ENCODE measurements around the gene FOXD2.

FOXD2 gene

DNA sequence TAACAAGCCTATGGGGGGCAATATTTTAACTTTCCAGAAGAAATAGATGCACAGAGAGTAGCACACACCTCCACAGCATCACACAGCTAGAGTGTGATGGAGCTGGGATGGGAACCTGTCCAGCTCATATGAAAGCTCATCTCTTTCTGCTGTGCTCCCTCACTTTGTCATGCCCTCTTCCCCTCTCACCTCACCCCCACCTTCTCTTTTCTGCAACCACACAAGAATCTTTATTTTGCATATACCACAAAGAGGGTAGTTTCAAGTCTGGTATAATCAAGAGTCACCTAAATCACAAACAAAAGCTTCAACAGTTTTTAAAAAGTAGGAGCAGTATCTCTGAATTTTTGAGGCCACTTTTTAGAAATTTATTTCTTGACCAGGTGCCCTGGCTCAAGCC is 22.6 kb downstream of the FOXD2 start:
- Histone ChIP-seq H3K4me1 (ENCODE audit: control insufficient read depth in 1 of 2, insufficient read depth in 2 of 2, low read length in 2 of 2) (no peaks in the 10 kb centered on the region), H3K27me3 (ENCODE audit: control insufficient read depth in 1 of 2, insufficient read depth in 2 of 2, low read length in 2 of 2) (peaks cover 33 to 34% of the 10 kb centered on the region in 2 donors), H3K4me3 (ENCODE audit: low read depth in 1 of 2, low read length in 2 of 2) (no peak overlapping the region)

DNA sequence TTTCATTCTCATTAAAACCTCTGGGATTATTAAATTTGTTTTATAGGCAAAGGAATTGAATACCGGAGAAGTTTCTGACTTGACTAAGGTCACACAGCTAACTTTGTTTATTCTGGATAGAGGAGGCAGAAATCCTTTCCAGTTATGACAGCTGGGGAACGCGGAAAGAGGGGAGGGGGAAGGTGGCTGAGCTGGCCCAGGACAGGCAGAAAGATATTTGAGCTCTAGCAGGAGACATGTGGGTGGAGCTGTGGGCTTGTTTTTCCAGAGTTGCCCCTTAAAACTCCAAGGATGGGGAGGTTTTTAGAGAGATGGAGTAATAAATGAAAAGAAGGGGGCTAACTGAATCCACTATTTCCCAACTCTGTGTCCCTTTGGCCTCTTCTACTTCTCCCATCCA is 27.8 kb downstream of the FOXD2 start:
- Histone ChIP-seq H3K4me3 (ENCODE audit: low read depth in 1 of 2, low read length in 2 of 2) (no peak overlapping the region), H3K9me3 (ENCODE audit: control insufficient read depth in 1 of 2, low read length in 2 of 2) (no peaks in the 10 kb centered on the region), H3K9ac (ENCODE audit: low read depth in 1 of 2, low read length in 2 of 2) (no peak overlapping the region), H3K27ac (ENCODE audit: low read depth, low read length) (no peak overlapping the region), H3K4me1 (ENCODE audit: control insufficient read depth in 1 of 2, insufficient read depth in 2 of 2, low read length in 2 of 2) (no peaks in the 10 kb centered on the region), H3K36me3 (ENCODE audit: control insufficient read depth in 1 of 2, insufficient read depth in 2 of 2, low read length in 2 of 2) (no peaks in the 10 kb centered on the region), H3K27me3 (ENCODE audit: control insufficient read depth in 1 of 2, insufficient read depth in 2 of 2, low read length in 2 of 2) (peaks cover 15 to 23% of the 10 kb centered on the region in 2 donors)

More for the DNA sequence above, 22.6 kb downstream of the FOXD2 start:
- Histone ChIP-seq H3K36me3 (ENCODE audit: control insufficient read depth in 1 of 2, insufficient read depth in 2 of 2, low read length in 2 of 2) (no peaks in the 10 kb centered on the region), H3K9me3 (ENCODE audit: control insufficient read depth in 1 of 2, low read length in 2 of 2) (no peaks in the 10 kb centered on the region), H3K9ac (ENCODE audit: low read depth in 1 of 2, low read length in 2 of 2) (no peak overlapping the region), H3K27ac (ENCODE audit: low read depth, low read length) (no peak overlapping the region)

DNA sequence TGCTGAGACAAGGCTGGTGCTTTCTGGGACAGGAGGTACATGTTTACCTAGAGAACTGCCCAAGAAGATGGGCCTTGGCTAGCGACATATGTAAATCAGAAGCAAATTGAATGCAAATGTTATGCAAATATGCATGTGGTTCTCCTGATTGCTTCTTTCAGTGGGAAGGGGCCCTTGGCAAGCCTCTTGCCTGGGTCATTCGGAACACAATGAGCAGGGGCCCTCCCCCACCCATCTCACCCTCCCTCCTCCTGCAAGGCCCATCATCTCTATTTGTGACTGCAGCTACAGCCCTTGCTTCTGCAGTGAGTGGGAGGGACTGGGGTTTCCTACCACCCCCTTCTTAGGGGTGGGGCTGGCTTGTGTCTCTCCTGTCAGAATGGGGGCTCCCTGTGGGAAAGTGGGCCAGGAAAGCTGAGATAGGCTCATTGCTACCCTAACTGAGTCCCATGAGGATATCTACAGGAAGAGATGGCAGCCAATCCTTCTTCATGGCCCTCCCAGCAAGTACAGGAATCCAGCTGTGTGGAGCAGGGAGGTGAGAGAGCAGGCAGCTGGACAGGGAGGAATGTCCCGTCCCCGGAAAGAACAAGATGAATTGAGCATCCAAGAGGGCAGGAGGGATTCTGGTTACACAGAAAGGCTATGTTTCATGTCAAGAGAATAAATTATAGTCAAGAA is 31.0 kb downstream of the FOXD2 start:
- H3K36me3 ChIP-seq (ENCODE audit: control insufficient read depth in 1 of 2, insufficient read depth in 2 of 2, low read length in 2 of 2), result no peaks in the 10 kb centered on the region
- no peak overlapping the region for H3K4me3 ChIP-seq (ENCODE audit: low read depth in 1 of 2, low read length in 2 of 2)
- H3K27me3 ChIP-seq (ENCODE audit: control insufficient read depth in 1 of 2, insufficient read depth in 2 of 2, low read length in 2 of 2), result peaks cover 0 to 2% of the 10 kb centered on the region in 2 donors
- H3K27ac ChIP-seq (ENCODE audit: low read depth, low read length), result no peak overlapping the region
- no peaks in the 10 kb centered on the region for H3K4me1 ChIP-seq (ENCODE audit: control insufficient read depth in 1 of 2, insufficient read depth in 2 of 2, low read length in 2 of 2)
- no peaks in the 10 kb centered on the region for H3K9me3 ChIP-seq (ENCODE audit: control insufficient read depth in 1 of 2, low read length in 2 of 2)
- H3K9ac ChIP-seq (ENCODE audit: low read depth in 1 of 2, low read length in 2 of 2), result no peak overlapping the region

DNA sequence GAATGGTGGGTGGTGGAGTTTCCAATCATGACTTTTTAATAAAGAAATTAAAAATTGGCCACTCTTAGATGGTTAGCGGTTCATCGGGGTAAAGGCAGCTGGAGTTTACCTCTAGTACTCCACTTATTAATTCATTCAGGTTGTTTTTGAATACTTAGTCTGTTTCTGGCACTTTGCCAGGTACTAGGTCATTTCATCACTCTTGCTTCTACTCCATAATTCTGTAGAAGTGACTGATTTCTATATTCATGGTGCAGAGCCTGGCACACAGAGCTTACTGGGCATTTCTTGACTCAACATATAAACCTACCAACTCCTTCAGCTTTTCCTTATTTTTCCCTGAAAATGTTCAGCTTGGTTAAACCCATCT is 31.5 kb downstream of the FOXD2 start:
- Histone ChIP-seq H3K9me3 (ENCODE audit: control insufficient read depth in 1 of 2, low read length in 2 of 2) (no peaks in the 10 kb centered on the region), H3K27me3 (ENCODE audit: control insufficient read depth in 1 of 2, insufficient read depth in 2 of 2, low read length in 2 of 2) (no peaks in the 10 kb centered on the region), H3K4me3 (ENCODE audit: low read depth in 1 of 2, low read length in 2 of 2) (no peak overlapping the region), H3K4me1 (ENCODE audit: control insufficient read depth in 1 of 2, insufficient read depth in 2 of 2, low read length in 2 of 2) (no peaks in the 10 kb centered on the region), H3K36me3 (ENCODE audit: control insufficient read depth in 1 of 2, insufficient read depth in 2 of 2, low read length in 2 of 2) (no peaks in the 10 kb centered on the region), H3K9ac (ENCODE audit: low read depth in 1 of 2, low read length in 2 of 2) (no peak overlapping the region), H3K27ac (ENCODE audit: low read depth, low read length) (no peak overlapping the region)

DNA sequence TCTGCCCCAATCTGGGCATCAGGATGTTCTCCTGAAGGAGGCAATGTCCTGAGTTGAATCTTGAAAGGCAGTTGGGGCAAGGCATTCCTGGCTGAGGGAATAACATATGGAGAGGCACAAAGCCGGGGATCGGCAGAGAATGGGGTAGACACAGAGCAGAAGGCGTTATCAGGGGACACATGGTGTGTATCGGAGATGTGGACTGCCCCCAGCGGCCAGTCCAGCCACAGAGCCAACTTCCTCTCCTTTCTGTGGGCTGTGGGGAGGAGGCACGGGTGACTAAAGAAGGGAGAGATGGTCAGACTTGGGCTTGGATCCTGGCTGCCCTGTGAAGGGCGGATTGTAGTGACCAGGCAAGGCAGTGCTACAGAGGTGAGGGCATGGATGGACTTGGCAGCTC is 32.1 kb downstream of the FOXD2 start:
- Histone ChIP-seq H3K27ac (ENCODE audit: low read depth, low read length) (no peak overlapping the region), H3K36me3 (ENCODE audit: control insufficient read depth in 1 of 2, insufficient read depth in 2 of 2, low read length in 2 of 2) (no peaks in the 10 kb centered on the region), H3K4me3 (ENCODE audit: low read depth in 1 of 2, low read length in 2 of 2) (no peak overlapping the region), H3K4me1 (ENCODE audit: control insufficient read depth in 1 of 2, insufficient read depth in 2 of 2, low read length in 2 of 2) (no peaks in the 10 kb centered on the region), H3K27me3 (ENCODE audit: control insufficient read depth in 1 of 2, insufficient read depth in 2 of 2, low read length in 2 of 2) (peaks cover 0 to 3% of the 10 kb centered on the region in 2 donors), H3K9me3 (ENCODE audit: control insufficient read depth in 1 of 2, low read length in 2 of 2) (no peaks in the 10 kb centered on the region), H3K9ac (ENCODE audit: low read depth in 1 of 2, low read length in 2 of 2) (no peak overlapping the region)

DNA sequence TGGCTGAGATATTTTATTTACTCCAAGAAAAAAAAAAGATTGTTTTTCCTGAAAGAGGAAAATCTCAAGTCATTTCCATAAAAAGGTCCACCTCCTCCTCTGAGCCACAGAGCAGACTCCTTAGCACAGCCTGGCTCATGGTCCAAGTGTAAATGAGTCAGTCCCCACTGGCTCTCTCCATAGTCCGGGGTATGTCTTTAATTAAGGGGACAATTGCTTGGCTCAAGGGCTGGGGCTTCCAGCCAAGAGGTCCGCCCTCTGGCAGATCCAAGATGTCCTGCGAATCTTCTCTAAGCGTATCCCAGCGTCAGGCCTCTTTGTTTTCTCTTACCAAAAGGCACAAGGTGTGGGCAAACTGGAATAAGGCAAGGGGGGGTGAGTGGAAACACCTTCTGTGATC is 33.3 kb downstream of the FOXD2 start:
- no peaks in the 10 kb centered on the region for H3K9me3 ChIP-seq (ENCODE audit: control insufficient read depth in 1 of 2, low read length in 2 of 2)
- H3K9ac ChIP-seq (ENCODE audit: low read depth in 1 of 2, low read length in 2 of 2), result no peak overlapping the region
- H3K36me3 ChIP-seq (ENCODE audit: control insufficient read depth in 1 of 2, insufficient read depth in 2 of 2, low read length in 2 of 2), result no peaks in the 10 kb centered on the region
- H3K27ac ChIP-seq (ENCODE audit: low read depth, low read length), result no peak overlapping the region
- H3K4me3 ChIP-seq (ENCODE audit: low read depth in 1 of 2, low read length in 2 of 2), result no peak overlapping the region
- H3K27me3 ChIP-seq (ENCODE audit: control insufficient read depth in 1 of 2, insufficient read depth in 2 of 2, low read length in 2 of 2), result peaks cover 0 to 3% of the 10 kb centered on the region in 2 donors
- no peaks in the 10 kb centered on the region for H3K4me1 ChIP-seq (ENCODE audit: control insufficient read depth in 1 of 2, insufficient read depth in 2 of 2, low read length in 2 of 2)

DNA sequence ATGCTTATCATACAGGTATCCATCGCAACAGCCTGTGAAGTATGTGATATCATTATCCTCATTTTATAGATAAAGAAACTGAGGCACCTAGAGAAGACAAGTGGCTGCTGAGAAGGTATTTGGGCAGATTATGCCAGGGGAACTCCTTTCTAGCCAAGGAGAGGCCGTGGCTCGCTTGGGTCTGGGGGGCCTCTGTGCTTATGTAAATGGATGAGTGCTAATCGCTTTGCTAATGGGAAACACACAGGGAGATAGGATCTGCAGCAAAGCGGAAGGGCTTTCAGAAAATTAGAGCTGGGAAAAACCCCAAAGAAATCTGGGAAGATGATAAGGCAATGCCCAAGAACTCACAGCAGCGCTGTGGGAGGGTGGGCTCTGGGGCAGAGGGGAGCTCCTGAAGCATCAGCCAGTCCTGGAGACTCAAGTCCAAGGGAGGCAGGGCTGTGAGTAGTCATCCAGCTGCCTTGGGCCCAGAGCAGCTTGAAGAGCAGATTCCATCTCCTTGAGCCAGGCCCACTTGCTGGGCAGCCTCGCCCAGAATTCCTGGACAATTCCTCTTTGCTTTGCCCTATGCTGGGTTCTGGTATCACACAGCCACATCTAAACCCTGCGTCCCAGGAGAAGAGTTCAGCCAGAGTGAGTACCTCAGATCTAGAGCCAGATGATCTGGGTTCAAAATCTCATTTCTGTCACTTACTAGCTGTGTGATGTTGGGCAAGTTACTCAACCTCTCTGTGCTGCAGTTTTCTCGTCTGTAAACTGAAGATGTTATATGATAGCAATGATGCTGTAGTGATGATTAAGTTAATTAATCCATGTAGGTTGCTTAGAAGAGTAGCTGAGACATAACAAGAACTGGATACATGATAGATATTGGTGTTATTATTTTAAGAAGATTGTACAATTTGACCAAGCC is 36.7 kb downstream of the FOXD2 start:
- H3K4me1 ChIP-seq (ENCODE audit: control insufficient read depth in 1 of 2, insufficient read depth in 2 of 2, low read length in 2 of 2), result peaks cover 15 to 16% of the 10 kb centered on the region in 2 donors
- H3K4me3 ChIP-seq (ENCODE audit: low read depth in 1 of 2, low read length in 2 of 2), result no peak overlapping the region
- peaks cover 0 to 3% of the 10 kb centered on the region in 2 donors for H3K27me3 ChIP-seq (ENCODE audit: control insufficient read depth in 1 of 2, insufficient read depth in 2 of 2, low read length in 2 of 2)
- H3K9ac ChIP-seq (ENCODE audit: low read depth in 1 of 2, low read length in 2 of 2), result no peak overlapping the region
- H3K36me3 ChIP-seq (ENCODE audit: control insufficient read depth in 1 of 2, insufficient read depth in 2 of 2, low read length in 2 of 2), result no peaks in the 10 kb centered on the region
- H3K27ac ChIP-seq (ENCODE audit: low read depth, low read length), result no peak overlapping the region
- H3K9me3 ChIP-seq (ENCODE audit: control insufficient read depth in 1 of 2, low read length in 2 of 2), result no peaks in the 10 kb centered on the region

DNA sequence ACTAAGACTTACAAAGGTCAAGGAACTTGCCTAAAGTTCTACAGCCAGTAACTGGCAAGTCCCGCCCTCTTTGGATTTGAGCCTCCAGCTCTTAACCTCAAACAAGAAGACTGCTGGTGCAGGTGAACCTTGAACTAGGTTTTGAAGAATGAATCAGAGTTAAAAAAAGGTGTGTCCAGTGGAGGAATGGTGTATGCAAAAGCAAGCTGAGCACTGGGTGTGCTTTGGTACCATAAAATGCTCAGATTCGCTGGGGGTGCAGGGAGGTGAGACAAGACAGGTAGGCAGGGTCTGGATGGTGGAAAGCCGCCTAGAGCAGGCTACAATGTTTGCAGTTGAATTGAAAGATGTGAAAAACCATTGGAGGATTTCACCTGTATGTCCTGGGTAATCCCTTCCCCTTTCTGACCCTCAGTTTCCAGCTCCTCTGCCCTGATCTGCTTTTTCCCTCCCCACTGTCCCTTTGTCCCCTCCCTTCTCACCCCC is 39.8 kb downstream of the FOXD2 start:
- Histone ChIP-seq H3K9ac (ENCODE audit: low read depth in 1 of 2, low read length in 2 of 2) (no peak overlapping the region), H3K27ac (ENCODE audit: low read depth, low read length) (peak overlapping the region; percentile 11), H3K9me3 (ENCODE audit: control insufficient read depth in 1 of 2, low read length in 2 of 2) (no peaks in the 10 kb centered on the region), H3K4me3 (ENCODE audit: low read depth in 1 of 2, low read length in 2 of 2) (peak overlapping the region in 1 of 2 donors; percentile 5), H3K27me3 (ENCODE audit: control insufficient read depth in 1 of 2, insufficient read depth in 2 of 2, low read length in 2 of 2) (peaks cover 0 to 3% of the 10 kb centered on the region in 2 donors), H3K36me3 (ENCODE audit: control insufficient read depth in 1 of 2, insufficient read depth in 2 of 2, low read length in 2 of 2) (no peaks in the 10 kb centered on the region), H3K4me1 (ENCODE audit: control insufficient read depth in 1 of 2, insufficient read depth in 2 of 2, low read length in 2 of 2) (peaks cover 15 to 16% of the 10 kb centered on the region in 2 donors)

DNA sequence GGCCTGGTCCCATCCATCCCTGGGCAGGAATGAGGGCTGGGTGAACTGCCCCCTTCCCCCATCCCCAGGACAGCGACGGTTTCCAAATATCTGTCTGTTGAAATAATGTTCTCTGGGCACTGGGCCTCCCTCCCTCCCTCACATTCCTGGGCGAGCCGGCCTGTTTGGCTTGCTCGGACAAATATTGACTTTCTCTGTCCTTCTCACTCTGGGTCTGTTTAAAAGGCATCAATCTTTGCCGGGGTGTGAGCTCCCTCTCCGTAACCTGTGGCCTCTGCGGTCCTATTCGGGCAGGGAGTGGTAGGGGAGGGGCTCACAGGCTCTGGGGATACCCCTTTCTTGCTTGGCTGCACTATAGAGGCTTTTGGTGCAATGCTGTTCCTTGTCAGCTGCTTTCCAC is 40.2 kb downstream of the FOXD2 start:
- Histone ChIP-seq H3K4me3 (ENCODE audit: low read depth in 1 of 2, low read length in 2 of 2) (peak overlapping the region in 1 of 2 donors; percentile 5), H3K9ac (ENCODE audit: low read depth in 1 of 2, low read length in 2 of 2) (no peak overlapping the region), H3K36me3 (ENCODE audit: control insufficient read depth in 1 of 2, insufficient read depth in 2 of 2, low read length in 2 of 2) (no peaks in the 10 kb centered on the region), H3K9me3 (ENCODE audit: control insufficient read depth in 1 of 2, low read length in 2 of 2) (no peaks in the 10 kb centered on the region), H3K27ac (ENCODE audit: low read depth, low read length) (peak overlapping the region; percentile 11), H3K27me3 (ENCODE audit: control insufficient read depth in 1 of 2, insufficient read depth in 2 of 2, low read length in 2 of 2) (peaks cover 0 to 3% of the 10 kb centered on the region in 2 donors), H3K4me1 (ENCODE audit: control insufficient read depth in 1 of 2, insufficient read depth in 2 of 2, low read length in 2 of 2) (peaks cover 15 to 16% of the 10 kb centered on the region in 2 donors)

DNA sequence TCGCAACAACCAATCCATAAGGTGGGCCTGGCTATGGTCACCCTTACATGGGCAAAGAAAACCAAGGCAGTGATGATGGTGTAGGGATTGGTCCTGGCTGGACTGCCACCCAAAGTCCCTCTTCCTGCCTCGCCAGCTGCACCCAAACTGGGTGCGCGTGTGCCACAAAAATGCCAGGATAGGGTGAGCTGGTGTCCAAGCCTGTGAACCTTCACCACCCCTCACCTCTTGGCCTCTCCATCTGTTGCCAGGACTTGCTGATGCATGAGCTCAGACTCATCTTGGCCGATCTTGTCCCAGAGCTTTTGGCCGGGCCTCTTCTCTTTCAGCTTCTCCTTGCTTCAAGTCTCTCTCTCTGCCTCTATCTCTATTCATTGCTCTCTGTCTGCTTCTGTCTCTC is 41.8 kb downstream of the FOXD2 start:
- no peak overlapping the region for H3K27ac ChIP-seq (ENCODE audit: low read depth, low read length)
- peaks cover 0 to 2% of the 10 kb centered on the region in 2 donors for H3K27me3 ChIP-seq (ENCODE audit: control insufficient read depth in 1 of 2, insufficient read depth in 2 of 2, low read length in 2 of 2)
- no peak overlapping the region for H3K4me3 ChIP-seq (ENCODE audit: low read depth in 1 of 2, low read length in 2 of 2)
- no peak overlapping the region for H3K9ac ChIP-seq (ENCODE audit: low read depth in 1 of 2, low read length in 2 of 2)
- no peaks in the 10 kb centered on the region for H3K36me3 ChIP-seq (ENCODE audit: control insufficient read depth in 1 of 2, insufficient read depth in 2 of 2, low read length in 2 of 2)
- no peaks in the 10 kb centered on the region for H3K9me3 ChIP-seq (ENCODE audit: control insufficient read depth in 1 of 2, low read length in 2 of 2)
- peaks cover 15 to 16% of the 10 kb centered on the region in 2 donors for H3K4me1 ChIP-seq (ENCODE audit: control insufficient read depth in 1 of 2, insufficient read depth in 2 of 2, low read length in 2 of 2)
